ENCODE data around the gene FBXO21. TPM values are rescaled to one million over a fixed set of nuclear protein-coding genes. Genes with fewer than 3 reads are reported as not detected.

The FBXO21 gene
- total and polyA plus RNA-seq, 2 experiments from 2014 or later, result 32.3 to 43.9 TPM

DNA sequence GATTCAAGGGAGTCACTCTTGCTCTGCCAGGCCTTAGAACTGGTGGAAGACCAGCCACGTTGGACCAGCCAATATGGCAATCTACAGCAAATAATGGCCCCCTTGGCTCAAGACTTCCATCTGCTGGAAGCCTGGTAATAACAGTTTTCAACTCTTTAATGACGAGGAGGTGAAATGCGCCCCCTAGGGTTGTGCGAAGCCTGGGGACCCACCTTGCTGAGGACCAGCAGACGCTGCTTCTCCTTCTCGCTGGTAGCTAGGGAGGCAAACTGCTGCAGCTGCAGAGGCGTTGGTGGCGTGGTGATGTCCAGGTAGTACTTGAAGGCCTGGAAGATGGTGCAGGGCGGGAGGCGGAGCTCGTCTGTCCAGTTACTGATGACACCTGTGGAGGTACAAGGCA lies 41.5 kb upstream of the FBXO21 start:
- in situ Hi-C loops (cut with MboI), result no loop called here
- Histone ChIP-seq H3K4me1 (ENCODE audit: insufficient read depth) (no peaks in the 10 kb centered on the region), H3F3A (ENCODE audit: insufficient read depth) (no peaks in the 10 kb centered on the region), H4K20me1 (ENCODE audit: insufficient read depth) (no peaks in the 10 kb centered on the region), H3K9ac (no peak overlapping the region), H3K27ac (no peak overlapping the region), H3K9me2 (ENCODE audit: insufficient read depth) (no peaks in the 10 kb centered on the region), H3K36me3 (ENCODE audit: low read depth) (no peaks in the 10 kb centered on the region), H2AFZ (no peak overlapping the region), H3K9me3 (ENCODE audit: low read depth) (no peaks in the 10 kb centered on the region), H3K4me3 (no peak overlapping the region), H3K4me2 (ENCODE audit: unreplicated experiment) (no peak overlapping the region), H3K27me3 (replicated peaks; ENCODE audit: insufficient read depth) (0 out of 2 replicates have a peak, but pooled peaks cover 4% of the 10 kb centered on the region), H3K79me2 (ENCODE audit: insufficient read depth) (no peaks in the 10 kb centered on the region)
- no peak for TF ChIP-seq EZH2phosphoT487 (IDR thresholded peaks at IDR 0.05; ENCODE audit: insufficient read depth, low read depth)
- no peak for TF ChIP-seq EZH2 (IDR thresholded peaks at IDR 0.05; ENCODE audit: insufficient read depth, poor library complexity, severe bottlenecking)
- 63 to 66% methylated on average over 10 to 11 of the region's 11 CpGs for WGBS, 2 experiments (ENCODE audit: low coverage in 1 of 2, low lambda C conversion rate in 2 of 2, missing lambda C conversion rate in 2 of 2)
- DNase-seq, result no peak

DNA sequence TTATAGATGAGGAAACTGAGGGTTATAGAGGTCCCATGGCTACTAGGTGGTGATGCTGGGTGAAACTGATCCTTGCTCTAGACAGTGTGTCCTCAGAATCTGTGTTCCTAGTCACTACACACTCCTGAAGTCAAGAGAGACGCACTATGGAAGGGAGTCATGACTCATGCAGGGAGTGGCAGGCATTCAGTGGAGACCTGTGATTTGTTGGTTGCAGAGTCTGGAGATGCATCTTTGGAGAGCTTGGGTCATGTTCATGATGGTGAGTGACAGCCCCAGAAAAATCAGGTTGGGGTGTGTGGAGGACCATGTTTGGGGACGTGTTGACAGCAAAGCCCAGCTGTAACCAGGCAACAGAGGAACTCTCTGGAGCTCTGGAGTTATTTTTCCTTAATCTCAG lies 38.0 kb upstream of the FBXO21 start:
- Histone ChIP-seq H3K4me2 (ENCODE audit: unreplicated experiment) (no peak overlapping the region), H3K4me1 (ENCODE audit: insufficient read depth) (no peaks in the 10 kb centered on the region), H3K27me3 (replicated peaks; ENCODE audit: insufficient read depth) (0 out of 2 replicates have a peak, but pooled peaks cover 4% of the 10 kb centered on the region), H3K4me3 (no peak overlapping the region), H3K79me2 (ENCODE audit: insufficient read depth) (no peaks in the 10 kb centered on the region), H3K9ac (no peak overlapping the region), H3K9me2 (ENCODE audit: insufficient read depth) (no peaks in the 10 kb centered on the region), H3K9me3 (ENCODE audit: low read depth) (no peaks in the 10 kb centered on the region), H3F3A (ENCODE audit: insufficient read depth) (no peaks in the 10 kb centered on the region), H4K20me1 (ENCODE audit: insufficient read depth) (no peaks in the 10 kb centered on the region), H3K36me3 (ENCODE audit: low read depth) (no peaks in the 10 kb centered on the region), H2AFZ (no peak overlapping the region), H3K27ac (no peak overlapping the region)
- in situ Hi-C loops (cut with MboI), result no loop called here
- WGBS, 2 experiments (ENCODE audit: low coverage in 1 of 2, low lambda C conversion rate in 2 of 2, missing lambda C conversion rate in 2 of 2), result 5 to 10% methylated on average over 2 of the region's 2 CpGs
- peak; percentile 37 for DNase-seq
- no peak for TF ChIP-seq EZH2 (IDR thresholded peaks at IDR 0.05; ENCODE audit: insufficient read depth, poor library complexity, severe bottlenecking)

DNA sequence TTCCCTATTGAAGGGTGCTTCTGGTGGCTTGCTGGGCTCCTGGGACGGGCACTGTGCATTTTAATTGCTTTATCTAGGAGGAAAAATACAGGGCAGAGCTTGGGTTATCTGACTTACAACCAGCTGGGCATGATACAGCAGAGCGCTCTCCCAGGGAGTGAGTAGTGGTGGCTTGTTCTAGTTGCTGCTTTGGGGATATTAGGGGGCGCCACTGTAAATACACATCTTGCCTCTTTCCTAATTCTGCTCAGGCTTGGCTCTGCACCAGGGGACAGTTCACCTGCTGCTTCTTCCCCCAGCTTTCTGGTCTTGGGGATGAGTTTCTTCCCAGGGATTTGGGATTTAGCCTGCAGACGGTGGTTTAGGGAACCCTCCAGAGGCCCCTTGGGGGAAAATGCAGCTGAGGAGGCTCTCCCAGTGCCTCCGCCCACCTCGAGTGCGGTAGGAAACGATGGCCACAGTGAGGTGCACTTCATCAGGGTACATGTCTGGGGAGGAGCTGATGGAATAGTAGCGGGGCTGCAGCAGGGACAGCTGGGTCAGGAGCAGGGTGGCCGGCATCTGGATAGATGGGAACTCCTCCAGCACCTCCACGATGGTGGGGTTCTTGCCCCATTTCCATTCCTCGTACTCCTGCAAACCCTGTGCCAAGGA lies 36.9 kb upstream of the FBXO21 start:
- H3F3A ChIP-seq (ENCODE audit: insufficient read depth), result no peaks in the 10 kb centered on the region
- H3K4me1 ChIP-seq (ENCODE audit: insufficient read depth), result no peaks in the 10 kb centered on the region
- H3K4me3 ChIP-seq, result no peak overlapping the region
- no peak overlapping the region for H3K9ac ChIP-seq
- H3K27ac ChIP-seq, result no peak overlapping the region
- H3K27me3 ChIP-seq (replicated peaks; ENCODE audit: insufficient read depth), result 0 out of 2 replicates have a peak, but pooled peaks cover 4% of the 10 kb centered on the region
- no peak overlapping the region for H3K4me2 ChIP-seq (ENCODE audit: unreplicated experiment)
- H4K20me1 ChIP-seq (ENCODE audit: insufficient read depth), result no peaks in the 10 kb centered on the region
- TF ChIP-seq EZH2phosphoT487 (IDR thresholded peaks at IDR 0.05; ENCODE audit: insufficient read depth, low read depth), result no peak
- TF ChIP-seq EZH2 (IDR thresholded peaks at IDR 0.05; ENCODE audit: insufficient read depth, poor library complexity, severe bottlenecking), result no peak
- no peak overlapping the region for H2AFZ ChIP-seq
- no peaks in the 10 kb centered on the region for H3K9me2 ChIP-seq (ENCODE audit: insufficient read depth)
- no peaks in the 10 kb centered on the region for H3K9me3 ChIP-seq (ENCODE audit: low read depth)
- H3K36me3 ChIP-seq (ENCODE audit: low read depth), result no peaks in the 10 kb centered on the region
- DNase-seq, result no peak
- H3K79me2 ChIP-seq (ENCODE audit: insufficient read depth), result no peaks in the 10 kb centered on the region
- WGBS, 2 experiments (ENCODE audit: low coverage in 1 of 2, low lambda C conversion rate in 2 of 2, missing lambda C conversion rate in 2 of 2), result 16 to 18% methylated on average over 11 to 12 of the region's 12 CpGs
- in situ Hi-C loops (cut with MboI), result no loop called here

DNA sequence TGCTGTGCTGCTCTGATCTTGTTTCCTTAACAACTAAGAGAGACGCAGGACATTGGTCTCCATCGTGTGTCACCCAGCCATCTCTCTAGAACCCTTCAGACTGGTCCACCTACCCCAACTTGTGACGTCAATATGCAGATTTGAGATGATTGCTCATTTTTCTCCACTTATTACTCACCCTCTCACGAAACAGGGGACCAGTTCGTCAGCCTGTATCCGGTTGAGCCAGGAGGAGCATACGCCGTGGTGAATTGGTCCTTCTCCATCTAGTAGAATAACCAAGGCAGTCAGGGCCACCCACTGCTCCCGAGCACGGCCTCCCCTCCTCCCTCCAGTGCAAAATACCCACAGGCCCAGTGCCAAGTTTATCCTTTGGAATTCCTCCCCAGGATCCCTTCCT lies 36.2 kb upstream of the FBXO21 start:
- in situ Hi-C loops (cut with MboI), result no loop called here
- DNase-seq, result no peak
- no peaks in the 10 kb centered on the region for H3K9me3 ChIP-seq (ENCODE audit: low read depth)

More for the DNA sequence above, 36.2 kb upstream of the FBXO21 start:
- Histone ChIP-seq H3K9ac (no peak overlapping the region), H3K9me2 (ENCODE audit: insufficient read depth) (no peaks in the 10 kb centered on the region), H3K4me2 (ENCODE audit: unreplicated experiment) (no peak overlapping the region), H2AFZ (no peak overlapping the region), H3K27me3 (replicated peaks; ENCODE audit: insufficient read depth) (0 out of 2 replicates have a peak, but pooled peaks cover 4% of the 10 kb centered on the region), H3K79me2 (ENCODE audit: insufficient read depth) (no peaks in the 10 kb centered on the region), H4K20me1 (ENCODE audit: insufficient read depth) (no peaks in the 10 kb centered on the region), H3F3A (ENCODE audit: insufficient read depth) (no peaks in the 10 kb centered on the region), H3K4me1 (ENCODE audit: insufficient read depth) (no peaks in the 10 kb centered on the region), H3K27ac (no peak overlapping the region), H3K4me3 (no peak overlapping the region), H3K36me3 (ENCODE audit: low read depth) (no peaks in the 10 kb centered on the region)
- 44 to 50% methylated on average over 10 of the region's 10 CpGs for WGBS, 2 experiments (ENCODE audit: low coverage in 1 of 2, low lambda C conversion rate in 2 of 2, missing lambda C conversion rate in 2 of 2)
- no peak for TF ChIP-seq EZH2 (IDR thresholded peaks at IDR 0.05; ENCODE audit: insufficient read depth, poor library complexity, severe bottlenecking)
- TF ChIP-seq EZH2phosphoT487 (IDR thresholded peaks at IDR 0.05; ENCODE audit: insufficient read depth, low read depth), result no peak
